GM19240 (cell line): ENCODE data around the gene MSRB1.
"Not testable (repeated sequence)": the region's sequence is repeated elsewhere in the genome, so short reads cannot be mapped to it uniquely, and the experiment has no call there.

Source experiments
- DNase-seq: peaks from one replicate; pipeline ENCODE4 v3.0.0; 2011; ENCODE audit warnings: low spot score; ENCODE audit not compliant: insufficient read length

MSRB1 gene

GRCh38 chr16:1962161-1963153 lies 19.5 kb upstream of the MSRB1 start:
- not testable (repeated sequence) for DNase-seq

- no peak for DNase-seq
Observed at GRCh38 chr16:1961651-1962067, 18.7 kb upstream of the MSRB1 start.

GRCh38 chr16:1960665-1961630 lies 17.9 kb upstream of the MSRB1 start:
- DNase-seq: no peak

- DNase-seq: peak; percentile 84
Observed at GRCh38 chr16:1959269-1960039, 16.5 kb upstream of the MSRB1 start, which contains the start of gene NDUFB10. NDUFB10 (plus strand) TSS chr16:1959538; CDS start chr16:1959625, 87 bp downstream.

GRCh38 chr16:1958715-1959268 lies 15.8 kb upstream of the MSRB1 start:
- DNase-seq: no peak

- not testable (repeated sequence) for DNase-seq
Observed at GRCh38 chr16:1958143-1958491, 15.1 kb upstream of the MSRB1 start.

- not testable (repeated sequence) for DNase-seq
Observed at GRCh38 chr16:1957434-1958142, 14.6 kb upstream of the MSRB1 start.

GRCh38 chr16:1953734-1954133 lies 10.7 kb upstream of the MSRB1 start:
- no peak for DNase-seq

GRCh38 chr16:1950559-1950958 lies 7.6 kb upstream of the MSRB1 start:
- DNase-seq: no peak

- DNase-seq: no peak
Observed at GRCh38 chr16:1950047-1950446, 7.0 kb upstream of the MSRB1 start.

- DNase-seq: no peak
Observed at GRCh38 chr16:1949507-1949906, 6.5 kb upstream of the MSRB1 start.

GRCh38 chr16:1947369-1947670 lies 4.3 kb upstream of the MSRB1 start:
- DNase-seq: no peak

GRCh38 chr16:1946495-1947368 lies 3.7 kb upstream of the MSRB1 start:
- no peak for DNase-seq

- DNase-seq: no peak
Observed at GRCh38 chr16:1945559-1946391, 2.8 kb upstream of the MSRB1 start.

- no peak for DNase-seq
Observed at GRCh38 chr16:1944612-1945199, 1.7 kb upstream of the MSRB1 start.

GRCh38 chr16:1942047-1942809 lies 771 bp downstream of the MSRB1 start:
- no peak for DNase-seq
